Right lobe of liver (tissue), 4 donors: ENCODE results near the gene NR1I3.

ENCODE experiments used
- CTCF ChIP-seq, 4 donors: fragments of 200-600 bp in 3 of 4; fragments of 450-650 bp in 1 of 4; IDR thresholded peaks; one replicate each; pipeline versions ENCODE4 v1.5.1 to v1.8.0; 2016 to 2022; ENCODE audit warnings: antibody characterized with exemption in 4 of 4, mild to moderate bottlenecking in 2 of 4
- POLR2A ChIP-seq: fragments of 450-650 bp; IDR thresholded peaks from one replicate; pipeline ENCODE4 v1.6.1; 2017; ENCODE audit warnings: antibody characterized with exemption, mild to moderate bottlenecking
- donor health status: DM: no; HTN: no; CAD: no.
- donor health status: DM: no; HTN: no; CAD: no.
- donor health status: DM: no; HTN: yes; CAD: no.

DNA sequence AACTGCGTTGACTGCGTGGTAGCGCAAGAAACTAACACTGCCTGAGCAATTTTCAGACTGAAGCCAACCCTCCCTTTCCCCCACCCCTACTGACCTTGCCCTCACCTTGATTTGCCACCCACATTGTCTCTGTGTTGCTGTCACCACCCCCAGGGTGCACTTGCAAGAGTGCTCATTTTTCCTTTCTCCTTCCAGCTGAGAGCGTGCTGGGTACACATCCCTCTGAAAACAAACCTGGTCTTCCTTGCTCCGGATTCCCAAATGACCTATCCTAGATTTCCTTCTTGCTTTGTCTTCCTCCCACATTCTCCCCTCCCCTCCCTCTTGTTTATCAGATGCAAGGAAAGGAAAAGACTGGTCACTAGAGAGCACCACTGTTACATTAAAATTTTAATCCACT, 47.5 kb upstream of the NR1I3 start:
- TF ChIP-seq CTCF (IDR thresholded peaks at IDR 0.05) (no peak), POLR2A (no peak)
